Gastrocnemius medialis (tissue), 4 donors: ENCODE data around the gene LRP5. TPM values are rescaled to one million over a fixed set of nuclear protein-coding genes. Genes with fewer than 3 reads are reported as not detected.
A peak's percentile ranks its signal among the peaks of the same experiment; 100 is the strongest.

ENCODE experiments used
- ATAC-seq, 2 donors: fragments of 150-250 bp; one replicate each; pipeline ENCODE4 v1.9.1; 2016
- DNase-seq, 2 donors: peaks; one replicate each; pipeline ENCODE4 v3.0.0-alpha.2; 2019
- H3K27ac ChIP-seq, 4 donors: fragments of 200-600 bp; sonication (generic); 1 replicate in 1 of 4; 2 replicates in 3 of 4; pipeline ENCODE4 v1.5.1; 2016 to 2018; ENCODE audit warnings: mild to moderate bottlenecking in 2 of 4, moderate library complexity in 1 of 4
- H3K27me3 ChIP-seq, 3 donors: fragments of 200-600 bp; sonication (generic) in 2 of 3; 1 replicate in 1 of 3; 2 replicates in 2 of 3; pipeline versions ENCODE4 v1.5.1 to v1.6.0; 2016 to 2019; ENCODE audit warnings: mild to moderate bottlenecking in 1 of 3, moderate library complexity in 1 of 3
- H3K36me3 ChIP-seq, 2 donors: fragments of 200-600 bp; sonication (generic) in 1 of 2; one replicate each; pipeline ENCODE4 v1.5.1; 2017 to 2018
- H3K4me1 ChIP-seq, 2 donors: fragments of 200-600 bp; sonication (generic) in 1 of 2; one replicate each; pipeline ENCODE4 v1.5.1; 2016 to 2017; ENCODE audit warnings: mild to moderate bottlenecking in 2 of 2
- H3K4me3 ChIP-seq, 4 donors: fragments of 200-600 bp; sonication (generic) in 3 of 4; 1 replicate in 1 of 4; 2 replicates in 3 of 4; pipeline ENCODE4 v1.5.1; 2016 to 2019; ENCODE audit warnings: mild to moderate bottlenecking in 2 of 4
- H3K9me3 ChIP-seq, 3 donors: fragments of 200-600 bp; sonication (generic) in 2 of 3; 1 replicate in 1 of 3; 2 replicates in 2 of 3; pipeline ENCODE4 v1.5.1; 2016 to 2019
- CTCF ChIP-seq, 5 experiments: fragments of 450-650 bp in 3 of 5; fragments of 200-600 bp in 2 of 5; sonication (generic) in 2 of 5; IDR thresholded peaks in 4 of 5; conservative IDR thresholded peaks in 1 of 5; 1 replicate in 4 of 5; 2 replicates in 1 of 5; pipeline ENCODE4 v1.5.1; 2016 to 2019; ENCODE audit warnings: antibody characterized with exemption in 5 of 5, mild to moderate bottlenecking in 3 of 5, moderate library complexity in 3 of 5
- POLR2A ChIP-seq, 2 donors: fragments of 450-650 bp; IDR thresholded peaks; one replicate each; pipeline ENCODE4 v1.6.1; 2017; ENCODE audit warnings: antibody characterized with exemption in 2 of 2, mild to moderate bottlenecking in 2 of 2, moderate library complexity in 2 of 2
- in situ Hi-C, 4 donors: fragments of 200-750 bp; cut with MboI; loops; one replicate each; pipeline versions ENCODE4 v1.15.0 to v1.8.0; 2017; ENCODE audit warnings: low sequenced_read_pairs in 4 of 4
- intact Hi-C: fragments of 100-400 bp; cut with DNase I; formaldehyde crosslinking; loops from one replicate; pipeline ENCODE4 v1.15.1; 2023; ENCODE audit warnings: low total_unique reads
- total RNA-seq, 4 donors: library from RNA; depleted of rRNA; stranded (reverse); fragments of >200 nt; gene quantifications; one replicate each; pipeline versions ENCODE4 v1.1.0 to v1.2.3, GENCODE V29; 2016

Gene LRP5
- total RNA-seq, 4 donors from 2014 or later = 3.7 to 12.3 (median 8.1) TPM

DNA sequence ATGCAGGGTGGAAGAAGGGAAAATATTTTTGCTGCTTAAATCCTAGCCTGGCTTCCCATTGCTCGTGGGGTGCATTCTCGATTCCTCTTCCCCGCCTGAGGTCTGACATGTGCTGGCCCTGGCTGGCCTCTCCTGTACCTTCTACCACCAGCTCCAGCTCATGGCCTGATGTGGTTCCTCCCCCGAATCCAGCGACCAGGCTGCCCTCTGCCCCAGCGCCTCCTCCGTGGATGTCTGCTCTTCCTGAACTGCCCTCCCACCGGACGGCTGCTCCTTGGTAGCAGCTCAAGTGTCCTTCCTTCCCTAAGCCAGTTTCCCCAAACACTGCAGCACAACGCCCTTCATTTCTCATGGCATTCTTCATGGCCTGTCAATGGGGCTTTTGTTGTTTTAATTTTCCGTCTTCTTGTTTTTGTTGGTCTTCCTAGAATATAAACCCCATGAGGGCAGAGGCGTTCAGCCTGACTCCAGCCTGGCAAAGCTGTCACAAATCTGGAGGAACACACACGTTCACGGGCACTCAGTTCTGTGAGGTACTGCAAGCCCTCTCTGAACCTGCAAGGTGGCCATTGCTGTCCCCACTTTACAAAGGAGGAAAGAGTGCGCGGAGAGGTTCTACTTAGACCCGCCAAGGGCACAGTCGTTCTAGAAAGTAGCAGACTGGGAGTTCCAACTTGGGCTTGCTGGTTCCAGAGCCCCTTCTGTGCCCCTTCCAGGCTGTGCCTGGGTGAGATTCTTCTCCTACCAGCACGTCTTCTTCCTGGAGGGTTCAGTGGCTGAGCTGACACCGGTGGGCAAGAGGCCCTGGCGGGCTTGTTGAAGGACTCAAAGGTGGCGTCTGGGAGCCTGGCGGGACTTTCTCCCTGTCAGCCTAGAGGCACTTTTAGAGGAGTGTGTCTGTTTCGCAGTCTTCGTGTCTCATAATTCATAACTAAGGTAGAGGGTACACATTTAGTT lies 953 bp upstream of the LRP5 start:
- peaks cover 20 to 41% of the 10 kb centered on the region in 2 donors for H3K4me1 ChIP-seq
- peak overlapping the region in 2 of 4 donors; percentile 47 to 75 for H3K27ac ChIP-seq
- H3K36me3 ChIP-seq = no peaks in the 10 kb centered on the region
- intact Hi-C loops (loop anchor here (5.0 kb wide), 1 partner anchor 71 kb away; no protein-coding TSS in a partner anchor), in situ Hi-C loops (loop anchor here in 1 of 4 donors (25.0 kb wide), 1 partner anchor 126 kb away; no protein-coding TSS in a partner anchor)
- ATAC-seq (no peak), DNase-seq (no peak)
- peak overlapping the region in 1 of 4 donors; percentile 65 for H3K4me3 ChIP-seq
- TF ChIP-seq CTCF (IDR thresholded peaks at IDR 0.05 in 4 of 5, conservative IDR thresholded peaks at IDR 0.05 in 1 of 5) = no peak
- TF ChIP-seq POLR2A (IDR thresholded peaks at IDR 0.05) = no peak
- no peaks in the 10 kb centered on the region for H3K9me3 ChIP-seq
- no peaks in the 10 kb centered on the region for H3K27me3 ChIP-seq

DNA sequence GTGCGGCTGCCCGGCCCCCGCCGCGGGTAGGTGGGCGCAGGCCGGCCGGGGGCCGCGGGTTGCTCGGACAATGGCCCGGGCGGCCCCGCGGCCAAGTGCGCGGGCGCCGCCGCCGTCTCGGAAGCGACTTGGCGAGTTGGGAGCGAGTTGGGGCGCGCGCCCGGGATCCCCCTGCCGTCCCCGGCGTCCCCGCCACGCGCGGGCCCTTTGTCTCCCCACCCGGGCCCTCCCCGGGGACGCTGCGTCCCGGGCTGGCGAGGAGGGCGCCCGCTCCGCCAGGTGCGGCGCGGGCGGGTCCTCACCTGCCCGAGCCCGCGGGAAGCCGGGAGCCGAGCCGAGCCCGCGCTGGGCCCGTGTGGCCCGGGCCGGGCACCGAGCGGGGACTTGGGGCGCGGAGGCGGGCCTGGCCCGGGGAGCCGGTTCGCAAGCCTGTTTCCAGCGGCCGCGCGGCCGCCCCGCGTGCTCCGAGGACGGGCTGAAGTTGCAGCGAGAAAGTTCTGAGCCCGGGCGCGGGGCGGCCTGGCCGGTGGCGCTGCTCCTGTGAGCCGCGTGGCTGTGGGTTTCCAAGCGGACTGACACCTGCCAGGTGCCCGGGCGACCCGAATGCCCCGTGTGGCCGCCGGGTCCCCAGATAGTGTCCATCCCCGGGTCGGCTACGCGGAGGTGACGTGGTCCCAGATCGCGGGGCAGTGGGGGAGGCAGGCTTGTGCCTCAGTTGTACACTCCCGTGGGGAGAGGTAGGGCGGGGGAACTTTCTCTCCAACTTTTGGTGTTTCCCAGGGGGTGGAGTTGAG lies 586 bp downstream of the LRP5 start:
- Histone ChIP-seq H3K9me3 (no peaks in the 10 kb centered on the region), H3K4me3 (peak overlapping the region; percentile 63 to 89 (median 70)), H3K27ac (peak overlapping the region; percentile 59 to 85 (median 78)), H3K36me3 (no peaks in the 10 kb centered on the region), H3K4me1 (peaks cover 32 to 51% of the 10 kb centered on the region in 2 donors), H3K27me3 (no peaks in the 10 kb centered on the region)
- intact Hi-C loops (loop anchor here (5.0 kb wide), 1 partner anchor 69 kb away; no protein-coding TSS in a partner anchor), in situ Hi-C loops (loop anchor here in 1 of 4 donors (25.0 kb wide), 1 partner anchor 124 kb away; no protein-coding TSS in a partner anchor)
- ATAC-seq (peak; percentile 41 to 43), DNase-seq (no peak)
- TF ChIP-seq CTCF (IDR thresholded peaks at IDR 0.05 in 4 of 5, conservative IDR thresholded peaks at IDR 0.05 in 1 of 5) = no peak
- TF ChIP-seq POLR2A (IDR thresholded peaks at IDR 0.05) = no peak

- Histone ChIP-seq H3K4me3 (peak overlapping the region; percentile 63 to 89 (median 70)), H3K9me3 (no peaks in the 10 kb centered on the region), H3K27ac (peak overlapping the region; percentile 59 to 85 (median 78)), H3K36me3 (no peaks in the 10 kb centered on the region), H3K4me1 (peaks cover 32 to 44% of the 10 kb centered on the region in 2 donors), H3K27me3 (no peaks in the 10 kb centered on the region)
- no peak for DNase-seq
- in situ Hi-C loops (loop anchor here in 1 of 4 donors (25.0 kb wide), 1 partner anchor 124 kb away; no protein-coding TSS in a partner anchor), intact Hi-C loops (loop anchor here (5.0 kb wide), 1 partner anchor 69 kb away; no protein-coding TSS in a partner anchor)
- TF ChIP-seq CTCF (IDR thresholded peaks at IDR 0.05 in 4 of 5, conservative IDR thresholded peaks at IDR 0.05 in 1 of 5) (no peak), POLR2A (IDR thresholded peaks at IDR 0.05) (no peak)
- peak in 1 of 2 donors; percentile 11 for ATAC-seq
These were observed 1.3 kb downstream of the LRP5 start for GRCh38 chr11:68313574-68314202.
